NCI-H510A treated with DMSO at 0.1 percent for 48 hours (cell line): Measurements from ENCODE around the gene PRKAG2.
"Not testable (repeated sequence)": the region's sequence is repeated elsewhere in the genome, so short reads cannot be mapped to it uniquely, and the experiment has no call there.

Experiments
- DNase-seq: peaks from one replicate; lab custom pipeline; 2025; lab: John Stamatoyannopoulos, UW

PRKAG2 gene

GRCh38 chr7:151833213-151833651 lies 43.7 kb downstream of the PRKAG2 start:
- no peak for DNase-seq

- DNase-seq = no peak
Measured at GRCh38 chr7:151832656-151833055, 44.3 kb downstream of the PRKAG2 start.

- DNase-seq = no peak
Measured at GRCh38 chr7:151832138-151832537, 44.8 kb downstream of the PRKAG2 start.

GRCh38 chr7:151831606-151832005 lies 45.3 kb downstream of the PRKAG2 start:
- DNase-seq = no peak

- no peak for DNase-seq
Measured at GRCh38 chr7:151830121-151830830, 46.6 kb downstream of the PRKAG2 start.

- no peak for DNase-seq
Measured at GRCh38 chr7:151829707-151830106, 47.2 kb downstream of the PRKAG2 start.

- no peak for DNase-seq
Measured at GRCh38 chr7:151827620-151828019, 49.3 kb downstream of the PRKAG2 start.

GRCh38 chr7:151826316-151826715 lies 50.6 kb downstream of the PRKAG2 start:
- DNase-seq = not testable (repeated sequence)

- DNase-seq = no peak
Measured at GRCh38 chr7:151825721-151826120, 51.2 kb downstream of the PRKAG2 start.

GRCh38 chr7:151824373-151824933 lies 52.5 kb downstream of the PRKAG2 start:
- DNase-seq = no peak

- no peak for DNase-seq
Measured at GRCh38 chr7:151823566-151824372, 53.1 kb downstream of the PRKAG2 start.

- no peak for DNase-seq
Measured at GRCh38 chr7:151822541-151823181, 54.3 kb downstream of the PRKAG2 start.

- DNase-seq = no peak
Measured at GRCh38 chr7:151821806-151822540, 54.9 kb downstream of the PRKAG2 start.

GRCh38 chr7:151821226-151821625 lies 55.7 kb downstream of the PRKAG2 start:
- DNase-seq = no peak

GRCh38 chr7:151820491-151821105 lies 56.3 kb downstream of the PRKAG2 start:
- no peak for DNase-seq

- DNase-seq = no peak
Measured at GRCh38 chr7:151819866-151820265, 57.0 kb downstream of the PRKAG2 start.

GRCh38 chr7:151818674-151819519 lies 58.0 kb downstream of the PRKAG2 start:
- no peak for DNase-seq

- no peak for DNase-seq
Measured at GRCh38 chr7:151817981-151818673, 58.8 kb downstream of the PRKAG2 start.

- DNase-seq = no peak
Measured at GRCh38 chr7:151817315-151817690, 59.6 kb downstream of the PRKAG2 start.
